ENCODE measurements around the gene PLXDC2. TPM values are rescaled to one million over a fixed set of nuclear protein-coding genes. Genes with fewer than 3 reads are reported as not detected.

The PLXDC2 gene
- polyA plus RNA-seq, 1 of the 3 experiments (the other 2 are of a cell fraction): 2.5 TPM

DNA sequence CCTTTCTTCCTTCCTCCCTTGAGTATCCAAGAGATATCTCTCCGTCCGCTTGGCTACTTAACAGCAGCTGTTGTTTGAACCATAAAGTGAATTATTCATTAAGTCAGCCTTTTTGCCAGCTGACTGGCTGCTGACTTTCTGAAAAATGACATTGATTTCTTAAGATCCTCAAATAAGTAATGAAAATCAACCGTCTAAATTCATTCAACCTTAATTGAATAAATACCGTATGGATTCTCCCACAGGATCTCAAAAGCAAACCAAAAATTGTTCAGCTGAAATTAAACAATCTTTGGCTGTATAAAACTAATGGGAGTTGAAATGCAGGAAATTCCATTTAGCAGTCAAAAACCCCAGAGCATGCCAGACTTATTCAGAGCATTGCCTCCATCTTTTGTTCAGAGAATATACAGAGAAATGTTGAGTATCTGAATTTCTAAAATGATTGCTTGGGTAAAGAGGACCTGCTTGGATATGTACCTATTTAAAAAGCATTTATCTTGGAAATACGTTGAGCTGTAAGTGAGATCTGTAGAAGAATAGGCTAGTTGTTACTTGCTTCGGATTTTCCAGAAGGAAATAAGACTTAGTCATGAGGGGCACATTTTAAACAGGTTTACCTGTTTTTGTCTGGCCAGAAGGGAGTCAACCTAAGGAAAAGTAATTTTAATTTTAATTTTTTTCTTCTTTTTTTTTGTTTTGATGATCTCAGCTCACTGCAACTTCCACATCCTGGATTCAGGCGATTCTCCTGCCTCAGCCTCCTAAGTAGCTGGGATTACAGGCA, 136.2 kb downstream of the PLXDC2 start:
- Histone ChIP-seq H3K36me3 (replicated peaks in 1 of 2; ENCODE audit: control insufficient read depth in 1 of 2, insufficient read depth in 2 of 2, low read length in 1 of 2) (no peaks in the 10 kb centered on the region), H3K9me3 (no peaks in the 10 kb centered on the region), H4K20me1 (ENCODE audit: insufficient read depth) (no peaks in the 10 kb centered on the region), H3F3A (replicated peaks; ENCODE audit: insufficient read depth) (no peaks in the 10 kb centered on the region), H2AFZ (ENCODE audit: low read depth) (no peak overlapping the region), H3K4me3 (ENCODE audit: low read depth in 2 of 2, low read length in 1 of 2) (no peak overlapping the region), H3K9me2 (no peaks in the 10 kb centered on the region), H3K27ac (ENCODE audit: low read depth in 2 of 2, low read length in 1 of 2) (peak overlapping the region in 1 of 2 experiments; percentile 58; a peak in 1 of 4 replicates), H3K4me1 (ENCODE audit: control insufficient read depth in 1 of 2, insufficient read depth in 2 of 2, low read depth in 1 of 2, low read length in 1 of 2) (peaks cover 2 to 4% of the 10 kb centered on the region in 2 experiments; a peak in 2 of 4 replicates), H3K27me3 (ENCODE audit: insufficient read depth) (no peaks in the 10 kb centered on the region), H3K79me2 (ENCODE audit: insufficient read depth) (no peaks in the 10 kb centered on the region), H3K4me2 (no peak overlapping the region), H3K9ac (no peak overlapping the region)
- TF ChIP-seq SIN3A (IDR thresholded peaks at IDR 0.05; ENCODE audit: borderline replicate concordance, low read depth, low read length) (no peak), FOSL2 (IDR thresholded peaks at IDR 0.05; ENCODE audit: borderline replicate concordance, low read depth) (no peak), EP300 (IDR thresholded peaks at IDR 0.05; ENCODE audit: borderline replicate concordance in 1 of 2, low read depth in 1 of 2, low read length in 1 of 2) (no peak), RAD21 (IDR thresholded peaks at IDR 0.05; ENCODE audit: low read length) (no peak), MEF2A (IDR thresholded peaks at IDR 0.05; ENCODE audit: borderline replicate concordance, low read depth) (no peak), YY1 (IDR thresholded peaks at IDR 0.05; ENCODE audit: low read depth) (no peak), RXRA (IDR thresholded peaks at IDR 0.05; ENCODE audit: borderline replicate concordance, low read depth) (no peak), EZH2phosphoT487 (IDR thresholded peaks at IDR 0.05; ENCODE audit: borderline replicate concordance, low read depth) (no peak), POLR2AphosphoS5 (IDR thresholded peaks at IDR 0.05; ENCODE audit: low read depth, low read length) (no peak), NFIC (IDR thresholded peaks at IDR 0.05; ENCODE audit: borderline replicate concordance) (no peak), ELF1 (IDR thresholded peaks at IDR 0.05) (no peak), MXI1 (IDR thresholded peaks at IDR 0.05; ENCODE audit: low read depth, low read length) (no peak), RFX5 (IDR thresholded peaks at IDR 0.05; ENCODE audit: low read length) (no peak)
- TF ChIP-seq, protein P1, sequence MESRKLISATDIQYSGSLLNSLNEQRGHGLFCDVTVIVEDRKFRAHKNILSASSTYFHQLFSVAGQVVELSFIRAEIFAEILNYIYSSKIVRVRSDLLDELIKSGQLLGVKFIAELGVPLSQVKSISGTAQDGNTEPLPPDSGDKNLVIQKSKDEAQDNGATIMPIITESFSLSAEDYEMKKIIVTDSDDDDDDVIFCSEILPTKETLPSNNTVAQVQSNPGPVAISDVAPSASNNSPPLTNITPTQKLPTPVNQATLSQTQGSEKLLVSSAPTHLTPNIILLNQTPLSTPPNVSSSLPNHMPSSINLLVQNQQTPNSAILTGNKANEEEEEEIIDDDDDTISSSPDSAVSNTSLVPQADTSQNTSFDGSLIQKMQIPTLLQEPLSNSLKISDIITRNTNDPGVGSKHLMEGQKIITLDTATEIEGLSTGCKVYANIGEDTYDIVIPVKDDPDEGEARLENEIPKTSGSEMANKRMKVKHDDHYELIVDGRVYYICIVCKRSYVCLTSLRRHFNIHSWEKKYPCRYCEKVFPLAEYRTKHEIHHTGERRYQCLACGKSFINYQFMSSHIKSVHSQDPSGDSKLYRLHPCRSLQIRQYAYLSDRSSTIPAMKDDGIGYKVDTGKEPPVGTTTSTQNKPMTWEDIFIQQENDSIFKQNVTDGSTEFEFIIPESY (IDR thresholded peaks at IDR 0.05; ENCODE audit: borderline replicate concordance, low read depth): no peak
- TF ChIP-seq, protein P2, sequence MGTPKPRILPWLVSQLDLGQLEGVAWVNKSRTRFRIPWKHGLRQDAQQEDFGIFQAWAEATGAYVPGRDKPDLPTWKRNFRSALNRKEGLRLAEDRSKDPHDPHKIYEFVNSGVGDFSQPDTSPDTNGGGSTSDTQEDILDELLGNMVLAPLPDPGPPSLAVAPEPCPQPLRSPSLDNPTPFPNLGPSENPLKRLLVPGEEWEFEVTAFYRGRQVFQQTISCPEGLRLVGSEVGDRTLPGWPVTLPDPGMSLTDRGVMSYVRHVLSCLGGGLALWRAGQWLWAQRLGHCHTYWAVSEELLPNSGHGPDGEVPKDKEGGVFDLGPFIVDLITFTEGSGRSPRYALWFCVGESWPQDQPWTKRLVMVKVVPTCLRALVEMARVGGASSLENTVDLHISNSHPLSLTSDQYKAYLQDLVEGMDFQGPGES (IDR thresholded peaks at IDR 0.05; ENCODE audit: low read depth, low read length): no peak
- TF ChIP-seq, protein P3, sequence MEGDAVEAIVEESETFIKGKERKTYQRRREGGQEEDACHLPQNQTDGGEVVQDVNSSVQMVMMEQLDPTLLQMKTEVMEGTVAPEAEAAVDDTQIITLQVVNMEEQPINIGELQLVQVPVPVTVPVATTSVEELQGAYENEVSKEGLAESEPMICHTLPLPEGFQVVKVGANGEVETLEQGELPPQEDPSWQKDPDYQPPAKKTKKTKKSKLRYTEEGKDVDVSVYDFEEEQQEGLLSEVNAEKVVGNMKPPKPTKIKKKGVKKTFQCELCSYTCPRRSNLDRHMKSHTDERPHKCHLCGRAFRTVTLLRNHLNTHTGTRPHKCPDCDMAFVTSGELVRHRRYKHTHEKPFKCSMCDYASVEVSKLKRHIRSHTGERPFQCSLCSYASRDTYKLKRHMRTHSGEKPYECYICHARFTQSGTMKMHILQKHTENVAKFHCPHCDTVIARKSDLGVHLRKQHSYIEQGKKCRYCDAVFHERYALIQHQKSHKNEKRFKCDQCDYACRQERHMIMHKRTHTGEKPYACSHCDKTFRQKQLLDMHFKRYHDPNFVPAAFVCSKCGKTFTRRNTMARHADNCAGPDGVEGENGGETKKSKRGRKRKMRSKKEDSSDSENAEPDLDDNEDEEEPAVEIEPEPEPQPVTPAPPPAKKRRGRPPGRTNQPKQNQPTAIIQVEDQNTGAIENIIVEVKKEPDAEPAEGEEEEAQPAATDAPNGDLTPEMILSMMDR (IDR thresholded peaks at IDR 0.05): no peak
- TF ChIP-seq, protein P4, sequence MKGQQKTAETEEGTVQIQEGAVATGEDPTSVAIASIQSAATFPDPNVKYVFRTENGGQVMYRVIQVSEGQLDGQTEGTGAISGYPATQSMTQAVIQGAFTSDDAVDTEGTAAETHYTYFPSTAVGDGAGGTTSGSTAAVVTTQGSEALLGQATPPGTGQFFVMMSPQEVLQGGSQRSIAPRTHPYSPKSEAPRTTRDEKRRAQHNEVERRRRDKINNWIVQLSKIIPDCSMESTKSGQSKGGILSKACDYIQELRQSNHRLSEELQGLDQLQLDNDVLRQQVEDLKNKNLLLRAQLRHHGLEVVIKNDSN (IDR thresholded peaks at IDR 0.05; ENCODE audit: borderline replicate concordance, low read depth): no peak
- TF ChIP-seq, protein P5, sequence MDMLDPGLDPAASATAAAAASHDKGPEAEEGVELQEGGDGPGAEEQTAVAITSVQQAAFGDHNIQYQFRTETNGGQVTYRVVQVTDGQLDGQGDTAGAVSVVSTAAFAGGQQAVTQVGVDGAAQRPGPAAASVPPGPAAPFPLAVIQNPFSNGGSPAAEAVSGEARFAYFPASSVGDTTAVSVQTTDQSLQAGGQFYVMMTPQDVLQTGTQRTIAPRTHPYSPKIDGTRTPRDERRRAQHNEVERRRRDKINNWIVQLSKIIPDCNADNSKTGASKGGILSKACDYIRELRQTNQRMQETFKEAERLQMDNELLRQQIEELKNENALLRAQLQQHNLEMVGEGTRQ (IDR thresholded peaks at IDR 0.05; ENCODE audit: borderline replicate concordance, low read depth, low read length): no peak
- POLR2A ChIA-PET: no interaction called here
- DNase-seq: no peak
- CTCF ChIA-PET: interaction anchor here (0.6 to 1.0 kb wide), 3 partner anchors 9 to 121 kb away, joined by 3 to 5 read pairs (median 4); no protein-coding TSS in a partner anchor
- WGBS (ENCODE audit: low lambda C conversion rate): 49% methylated on average over 7 of the region's 7 CpGs

Measured in SK-N-SH (cell line).